AG09319 (cell line): ENCODE results near the gene TMEM217.

Source experiments
- DNase-seq: peaks from one replicate; pipeline ENCODE4 v3.0.0-alpha.2; 2010; ENCODE audit warnings: low read depth; ENCODE audit errors: extremely low read depth
- CTCF ChIP-seq: IDR thresholded peaks from 2 replicates; pipeline ENCODE4 v1.5.1; 2011; ENCODE audit warnings: low read depth, mild to moderate bottlenecking, inconsistent platforms, low read length, moderate library complexity

TMEM217 gene

GRCh38 chr6:37162740-37163139 is 95.2 kb downstream of the TMEM217 start:
- no peak for TF ChIP-seq CTCF
- DNase-seq, result no peak
